NCI-H82 treated with DMSO at 0.1 percent for 48 hours (cell line): ENCODE data around the gene HSD3B7.
"Not testable (repeated sequence)": the region's sequence is repeated elsewhere in the genome, so short reads cannot be mapped to it uniquely, and the experiment has no call there.

ENCODE experiments used
- DNase-seq: peaks from one replicate; lab custom pipeline; 2025; ENCODE audit not compliant: unreplicated experiment; lab: John Stamatoyannopoulos, UW

The HSD3B7 gene

DNA sequence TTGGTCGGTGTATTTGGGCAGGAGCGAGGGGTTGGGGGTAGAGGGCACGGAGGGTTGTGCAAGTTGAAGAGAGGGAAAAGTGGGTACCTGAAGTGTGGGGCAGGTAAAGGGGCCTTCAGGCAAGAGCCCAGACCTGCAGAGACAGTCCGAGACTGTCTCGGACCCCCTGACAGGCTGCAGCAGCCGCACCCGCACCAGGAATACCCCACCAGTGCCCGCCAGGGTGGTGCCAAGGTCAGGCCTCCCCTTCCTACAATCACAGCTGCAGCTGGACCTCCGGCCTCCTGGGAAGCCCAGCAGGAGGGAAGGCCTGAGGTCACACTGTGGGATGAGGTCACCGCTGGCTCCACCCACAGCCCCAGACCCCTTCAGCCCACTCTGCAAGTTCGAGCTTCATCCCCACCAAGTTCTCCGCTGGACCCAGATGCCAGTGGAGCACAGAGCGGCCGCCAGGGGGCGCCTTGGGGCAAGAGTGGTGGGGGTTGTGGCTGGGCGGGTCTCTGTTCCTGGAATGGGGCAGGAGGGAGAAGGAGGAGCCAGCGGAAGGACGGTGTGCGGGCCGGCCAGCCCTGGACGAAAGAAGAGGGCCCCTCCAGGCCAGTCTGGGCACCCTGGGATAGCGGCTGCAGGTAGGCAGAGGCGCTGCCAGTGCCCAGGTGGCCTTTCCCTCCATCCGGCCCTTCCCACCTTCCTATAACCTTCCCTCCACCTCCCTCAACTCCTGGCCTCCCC, at the start of gene HSD3B7:
HSD3B7 (plus strand) TSS at position 539 of the 732 bp plus-strand sequence. CDS start 452 bp downstream, outside the sequence.
- peak; percentile 43 for DNase-seq

DNA sequence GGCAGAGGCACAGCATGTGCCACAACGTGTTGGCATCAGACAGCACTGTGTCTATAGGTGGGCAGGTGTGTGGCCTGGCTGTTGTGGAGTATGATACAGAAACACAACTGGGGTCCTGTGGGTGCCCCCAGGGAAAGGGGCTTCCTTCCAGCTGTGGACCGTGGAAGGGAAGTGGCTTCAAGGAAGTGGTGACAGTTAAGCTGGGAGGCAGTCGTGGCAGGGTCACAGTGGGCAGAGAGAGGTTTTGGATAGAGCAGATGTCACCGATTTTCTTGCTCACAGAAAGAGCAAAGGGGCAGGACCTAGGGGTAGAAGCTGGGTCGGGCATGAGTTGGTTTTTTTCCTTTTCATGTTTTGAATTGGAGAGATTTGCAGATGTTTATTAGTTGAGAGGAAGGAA, 47.3 kb upstream of the HSD3B7 start:
- no peak for DNase-seq

DNA sequence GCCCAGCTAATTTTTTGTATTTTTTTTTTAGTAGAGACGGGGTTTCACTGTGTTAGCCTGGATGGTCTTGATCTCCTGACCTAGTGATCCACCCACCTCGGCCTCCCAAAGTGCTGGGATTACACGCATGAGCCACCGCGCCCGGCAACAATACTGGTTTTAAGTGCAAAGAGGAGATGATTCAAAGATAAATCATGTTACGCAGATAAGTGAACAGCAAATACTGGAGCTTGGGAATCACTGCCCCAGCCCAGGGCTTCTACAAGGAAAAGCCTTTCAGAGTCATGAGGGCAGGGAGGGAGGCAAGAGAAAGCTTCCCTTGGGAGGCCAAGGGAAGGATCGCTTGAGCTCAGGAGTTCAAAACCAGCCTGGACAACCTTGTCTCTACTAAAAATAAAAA, 45.4 kb upstream of the HSD3B7 start:
- not testable (repeated sequence) for DNase-seq

DNA sequence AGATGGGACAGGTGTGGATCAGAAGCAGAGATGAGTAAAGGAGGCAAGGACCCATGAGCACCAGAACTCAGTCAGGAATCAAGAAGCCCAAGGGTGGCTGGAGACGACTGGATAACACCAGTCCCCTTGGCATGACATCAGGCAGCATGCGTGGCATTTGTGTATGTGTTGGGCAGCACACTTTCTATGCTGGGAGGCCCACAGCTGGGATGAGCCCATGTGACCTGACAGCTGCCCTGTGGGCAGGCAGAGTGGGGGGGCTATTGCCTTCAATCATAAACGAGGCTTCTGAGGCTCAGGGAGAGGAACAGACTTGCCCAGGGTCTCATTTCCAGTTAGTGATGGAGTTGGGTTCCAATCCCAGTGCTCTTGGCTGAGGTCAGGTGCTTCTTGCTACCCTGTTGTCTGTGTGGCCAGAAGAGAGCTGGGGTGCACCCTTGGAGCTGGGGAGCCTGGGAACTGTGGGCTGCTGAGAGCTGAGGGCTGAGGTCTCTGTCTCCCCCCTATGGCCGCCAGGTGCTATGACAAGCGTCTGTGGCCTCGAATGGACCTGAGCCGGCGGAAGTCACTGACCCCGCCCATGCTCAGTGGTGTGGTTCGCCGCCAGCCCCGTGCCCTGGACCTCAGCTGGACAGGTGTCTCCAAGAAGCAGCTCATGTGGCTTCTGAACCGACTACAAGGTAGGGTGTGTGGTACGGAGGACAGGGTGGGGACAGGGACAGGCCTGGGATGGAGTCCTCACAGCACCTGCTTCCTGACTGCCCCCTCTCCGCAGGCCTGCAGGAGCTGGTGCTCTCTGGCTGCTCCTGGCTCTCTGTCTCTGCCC, 43.2 kb upstream of the HSD3B7 start:
- DNase-seq = peak; percentile 27

DNA sequence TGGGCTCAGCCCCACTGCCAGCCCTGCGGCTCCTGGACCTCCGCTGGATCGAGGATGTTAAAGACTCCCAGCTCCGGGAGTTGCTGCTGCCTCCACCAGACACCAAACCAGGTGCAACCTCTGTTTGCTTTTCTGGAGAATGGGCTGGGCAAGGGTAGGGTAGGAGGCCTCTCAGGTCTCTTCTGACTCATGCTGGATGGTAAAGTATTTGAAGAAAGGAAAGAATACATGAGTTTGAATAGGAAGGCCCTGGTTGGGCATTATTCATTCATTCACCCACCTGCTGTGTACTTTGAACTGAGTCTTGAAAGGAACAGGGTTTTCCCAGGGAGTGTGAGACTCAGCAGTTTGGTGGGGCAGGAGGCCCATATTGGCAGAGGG, 42.6 kb upstream of the HSD3B7 start:
- DNase-seq = no peak

DNA sequence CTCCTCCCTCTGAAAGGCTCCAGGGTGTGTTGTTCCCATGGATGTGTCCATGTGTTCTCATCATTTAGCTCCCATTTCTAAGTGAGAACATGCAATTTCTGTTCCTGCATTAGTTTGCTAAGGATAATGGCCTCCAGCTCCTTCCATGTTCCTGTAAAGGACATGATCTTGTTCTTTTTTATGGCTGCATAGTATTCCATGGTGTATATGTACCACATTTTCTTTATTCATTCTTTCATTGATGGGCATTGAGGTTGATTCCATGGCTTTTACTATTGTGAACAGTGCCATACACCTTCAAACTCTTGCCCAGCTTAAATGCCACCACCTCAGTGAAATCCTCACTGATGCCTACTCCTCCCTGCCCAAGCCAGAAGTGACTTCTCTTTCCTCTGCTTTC, 40.7 kb upstream of the HSD3B7 start:
- no peak for DNase-seq

DNA sequence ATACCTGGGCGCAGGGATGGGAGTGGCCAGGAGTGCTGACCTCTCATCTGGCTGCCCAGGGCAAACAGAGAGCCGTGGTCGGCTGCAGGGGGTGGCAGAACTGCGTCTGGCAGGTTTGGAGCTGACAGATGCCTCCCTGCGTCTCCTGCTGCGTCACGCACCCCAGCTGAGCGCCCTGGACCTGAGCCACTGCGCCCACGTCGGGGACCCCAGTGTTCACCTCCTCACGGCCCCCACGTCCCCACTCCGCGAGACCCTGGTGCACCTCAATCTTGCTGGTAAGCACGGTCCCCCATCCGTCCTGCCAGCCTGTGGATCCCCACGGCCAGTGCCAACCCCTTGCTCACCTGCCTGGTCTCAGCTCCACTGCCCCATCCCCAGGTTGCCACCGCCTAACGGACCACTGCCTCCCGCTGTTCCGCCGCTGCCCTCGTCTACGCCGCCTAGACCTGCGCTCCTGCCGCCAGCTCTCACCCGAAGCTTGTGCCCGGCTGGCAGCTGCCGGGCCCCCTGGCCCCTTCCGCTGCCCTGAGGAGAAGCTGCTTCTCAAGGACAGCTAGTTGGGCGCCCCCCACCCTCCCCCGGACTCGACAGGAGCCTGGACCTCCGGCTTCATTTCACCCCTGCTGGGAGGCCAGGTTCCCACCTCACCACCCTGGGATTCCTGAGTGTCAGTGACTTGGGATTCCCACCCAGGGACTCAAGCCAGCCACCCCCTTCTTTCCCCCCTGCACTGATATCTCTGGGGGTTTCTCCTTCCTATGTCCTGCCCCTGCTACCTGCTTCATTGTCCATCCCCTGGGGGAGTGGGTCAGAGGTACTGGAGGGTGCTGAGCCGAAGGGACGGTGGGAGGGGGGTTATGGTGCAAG, 38.1 kb upstream of the HSD3B7 start:
- DNase-seq = no peak

DNA sequence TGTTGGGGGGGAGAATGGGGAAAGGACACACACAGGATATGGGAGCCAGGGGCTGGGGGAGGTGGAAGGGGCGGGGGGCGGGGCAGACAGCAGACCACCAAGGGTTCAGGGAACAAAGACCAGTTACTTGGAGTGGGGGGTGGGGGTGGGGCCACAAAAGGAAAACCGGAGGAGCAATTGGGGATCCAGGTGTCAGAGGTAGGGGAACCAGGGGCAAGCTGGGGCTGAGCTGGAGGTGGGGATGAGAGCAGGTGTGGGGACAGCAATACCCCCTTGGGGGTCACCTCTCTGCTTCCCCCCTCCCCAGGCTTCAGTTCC, 37.5 kb upstream of the HSD3B7 start:
- no peak for DNase-seq

DNA sequence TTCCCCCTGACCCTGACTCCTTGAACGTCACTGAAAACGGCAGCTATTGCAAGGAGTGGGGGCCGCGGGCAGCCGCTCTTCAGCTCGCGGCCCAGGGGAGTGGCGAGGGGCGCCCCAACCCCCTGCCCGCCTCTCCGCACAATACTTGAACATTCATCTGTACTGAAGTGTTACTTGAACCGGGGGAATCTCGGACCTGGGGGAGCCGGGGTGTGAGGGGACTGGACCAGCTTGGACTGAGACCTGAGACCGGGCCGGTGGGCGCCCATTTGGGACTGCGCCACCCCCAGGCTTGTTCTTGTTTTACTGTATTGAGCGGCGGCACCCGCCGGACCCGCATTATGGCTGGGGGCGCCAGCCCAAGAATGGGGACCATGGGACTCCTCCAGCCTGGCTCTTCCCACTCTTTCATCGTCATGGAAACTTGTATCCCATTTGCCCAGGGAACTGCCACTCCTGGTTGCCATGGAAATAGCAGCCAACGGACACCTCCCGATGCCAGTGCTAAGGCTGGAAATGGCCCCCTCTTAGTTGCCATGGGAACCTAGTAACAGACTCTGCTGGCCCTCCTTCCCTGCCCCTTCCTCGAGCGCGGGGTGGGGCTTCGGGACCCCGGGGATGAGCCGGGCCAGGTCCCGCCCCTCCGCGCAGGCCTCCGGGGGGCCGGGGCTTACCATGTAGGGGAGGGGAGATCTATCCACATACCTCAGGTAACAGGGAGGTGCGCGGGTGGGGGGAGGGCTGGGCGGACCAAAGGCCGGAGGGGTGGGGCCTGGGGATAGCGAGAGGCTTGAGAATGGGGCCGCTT, 36.9 kb upstream of the HSD3B7 start:
- DNase-seq = peak; percentile 31

DNA sequence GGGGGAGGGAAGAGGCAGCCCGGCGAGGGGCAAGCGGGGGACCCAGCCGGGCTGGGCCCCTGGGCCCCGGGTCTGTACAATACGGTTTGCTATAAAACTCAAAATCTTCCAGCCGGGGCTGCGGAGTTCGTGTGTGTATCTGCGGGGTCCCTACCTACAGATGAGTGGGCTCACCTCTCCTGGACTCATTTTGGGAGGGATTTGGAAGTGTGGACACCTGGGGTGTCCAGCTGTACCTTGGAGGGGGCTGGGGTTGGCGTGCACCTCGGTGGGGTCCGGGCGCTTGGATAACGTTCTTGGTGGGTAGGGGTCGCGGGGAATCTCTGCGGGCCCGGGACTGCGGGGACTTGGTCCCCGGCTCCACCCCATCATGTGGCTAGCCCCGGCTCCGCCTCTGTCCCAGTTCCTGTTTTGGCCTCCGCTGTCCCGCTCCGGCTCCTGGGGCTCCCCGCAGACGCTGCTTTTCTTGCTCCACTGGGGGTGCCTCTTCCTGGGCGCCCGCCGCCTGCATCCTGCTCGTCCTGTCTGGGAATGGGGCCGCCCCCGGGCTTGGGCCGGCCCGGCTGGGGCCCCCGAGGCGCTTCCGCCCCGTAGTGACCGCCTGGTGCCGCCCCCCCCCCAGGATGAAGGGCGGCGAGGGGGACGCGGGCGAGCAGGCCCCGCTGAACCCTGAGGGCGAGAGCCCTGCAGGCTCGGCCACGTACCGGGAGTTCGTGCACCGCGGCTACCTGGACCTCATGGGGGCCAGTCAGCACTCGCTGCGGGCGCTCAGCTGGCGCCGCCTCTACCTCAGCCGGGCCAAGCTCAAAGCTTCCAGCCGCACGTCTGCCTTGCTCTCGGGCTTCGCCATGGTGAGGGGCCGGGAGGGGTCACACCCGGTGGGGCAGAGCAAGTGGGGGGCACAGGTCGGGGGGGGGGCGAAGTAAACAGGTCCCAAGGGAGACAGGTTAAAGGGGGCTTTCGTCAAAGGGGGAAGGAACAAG, 36.0 kb upstream of the HSD3B7 start, which contains the start of gene ORAI3:
ORAI3 (plus strand) TSS at position 402 of the 983 bp plus-strand sequence; CDS start at position 624, 222 bp downstream.
- no peak for DNase-seq

DNA sequence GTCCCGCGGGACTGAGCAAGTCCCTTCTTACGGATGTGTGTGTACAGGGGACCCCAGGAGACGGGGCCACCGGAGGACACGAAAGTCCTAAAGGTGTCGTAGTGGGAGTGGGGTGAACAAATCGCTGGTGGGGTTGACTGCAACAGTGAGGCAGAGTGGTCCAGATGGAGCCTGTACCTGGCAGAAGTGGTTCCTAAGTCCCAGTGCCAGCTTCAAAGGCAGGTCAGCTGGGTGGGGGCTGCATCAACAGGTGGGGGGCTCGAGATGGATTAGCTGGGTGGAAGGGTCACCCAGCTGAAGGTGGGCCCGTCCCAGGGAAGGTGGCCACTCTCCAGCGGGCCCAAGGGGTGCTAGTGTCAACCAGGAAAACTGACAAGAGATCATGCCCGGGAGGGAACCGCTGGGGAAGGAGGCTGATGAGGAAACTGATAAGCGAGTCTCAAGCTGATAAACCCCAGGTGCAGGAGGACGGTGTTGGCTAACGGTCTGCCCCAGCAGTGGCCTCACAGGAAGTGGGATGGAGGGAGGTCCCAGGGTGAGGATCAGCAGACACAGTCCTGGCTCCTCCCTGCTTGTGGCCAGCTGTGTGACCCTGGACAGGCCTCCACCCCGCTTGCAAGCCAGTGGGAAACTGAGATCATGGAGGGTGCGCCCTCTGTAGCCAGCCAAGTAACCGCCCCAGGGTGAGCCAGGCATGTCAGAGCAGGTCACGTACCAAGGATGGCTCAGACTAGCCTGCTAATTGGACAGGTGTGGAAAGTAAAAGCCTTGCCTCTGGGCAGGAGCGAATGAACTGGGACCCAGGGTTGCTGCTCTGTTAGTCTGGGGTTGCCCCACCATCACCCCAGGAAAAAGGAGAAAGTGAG, 35.1 kb upstream of the HSD3B7 start:
- no peak for DNase-seq

DNA sequence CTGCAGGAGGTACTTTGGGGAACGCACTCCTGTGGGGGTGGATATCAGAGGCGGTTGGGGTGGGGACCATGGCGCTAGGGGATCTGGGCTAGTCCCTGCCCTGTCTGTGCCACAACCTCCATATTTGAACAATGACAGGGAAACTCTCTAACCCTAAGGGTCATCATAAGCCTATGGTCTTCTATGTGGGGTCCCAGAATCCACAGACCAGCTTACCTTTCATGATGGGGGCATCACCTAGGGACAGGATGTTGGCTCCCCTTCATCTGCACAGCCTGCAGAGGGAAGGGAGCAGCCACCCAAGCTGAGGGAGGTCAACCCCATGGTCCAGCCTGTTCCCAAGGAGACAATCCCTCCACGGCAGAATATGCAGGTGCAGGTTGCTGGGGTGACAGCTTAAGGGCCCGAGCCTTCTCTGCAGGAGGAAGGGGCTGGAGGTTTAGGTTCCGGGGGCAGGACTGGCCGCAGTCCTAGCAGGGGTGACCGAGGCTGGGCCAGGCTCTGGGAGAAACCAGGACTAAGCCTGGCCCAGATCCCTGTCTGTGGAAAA, 34.4 kb upstream of the HSD3B7 start:
- no peak for DNase-seq

DNA sequence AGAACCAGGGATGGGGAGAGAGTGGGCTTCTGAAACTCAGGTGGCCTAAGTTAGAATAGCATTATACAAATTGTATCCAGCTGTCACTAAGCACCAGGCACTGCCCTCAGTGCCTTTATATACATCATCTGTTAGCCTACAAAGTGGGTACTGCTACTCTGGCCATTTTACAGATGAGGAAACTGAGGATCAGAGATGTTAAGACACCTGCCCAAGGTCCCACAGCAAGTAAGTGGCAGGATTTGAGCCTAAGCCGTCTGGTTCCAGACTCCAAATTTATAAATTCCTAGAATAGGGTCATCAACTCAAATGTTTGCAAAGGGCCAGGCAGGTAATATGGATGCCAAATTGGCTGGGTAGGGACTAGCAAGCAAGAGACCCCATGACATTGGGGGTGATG, 33.8 kb upstream of the HSD3B7 start:
- DNase-seq = no peak

DNA sequence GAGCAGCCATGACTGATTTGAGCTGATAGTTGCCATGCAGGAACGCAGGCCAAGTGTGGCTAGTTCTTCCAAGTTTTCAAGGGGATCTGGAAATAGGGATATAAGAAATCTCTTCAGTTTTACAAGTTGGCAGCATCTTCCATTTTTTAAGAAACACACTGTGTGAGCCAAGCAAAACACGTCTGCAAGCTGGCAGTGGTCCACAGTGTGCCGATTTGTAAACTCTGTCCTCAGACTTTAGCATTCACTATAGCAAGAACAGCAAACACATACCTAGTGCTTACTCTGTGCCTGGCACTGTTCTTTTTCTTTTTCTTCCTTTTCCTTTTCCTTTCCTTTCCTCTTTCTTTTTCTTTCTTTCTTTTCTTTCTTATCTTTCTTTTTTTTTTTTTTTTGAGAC, 33.3 kb upstream of the HSD3B7 start:
- no peak for DNase-seq

DNA sequence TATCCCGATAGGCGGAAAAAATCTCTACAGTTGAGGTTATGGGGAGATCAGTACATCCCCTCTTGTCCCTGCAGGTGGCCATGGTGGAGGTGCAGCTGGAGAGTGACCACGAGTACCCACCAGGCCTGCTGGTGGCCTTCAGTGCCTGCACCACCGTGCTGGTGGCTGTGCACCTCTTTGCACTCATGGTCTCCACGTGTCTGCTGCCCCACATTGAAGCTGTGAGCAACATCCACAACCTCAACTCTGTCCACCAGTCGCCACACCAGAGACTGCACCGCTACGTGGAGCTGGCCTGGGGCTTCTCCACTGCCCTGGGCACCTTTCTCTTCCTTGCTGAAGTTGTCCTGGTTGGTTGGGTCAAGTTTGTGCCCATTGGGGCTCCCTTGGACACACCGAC, 31.9 kb upstream of the HSD3B7 start:
- no peak for DNase-seq

DNA sequence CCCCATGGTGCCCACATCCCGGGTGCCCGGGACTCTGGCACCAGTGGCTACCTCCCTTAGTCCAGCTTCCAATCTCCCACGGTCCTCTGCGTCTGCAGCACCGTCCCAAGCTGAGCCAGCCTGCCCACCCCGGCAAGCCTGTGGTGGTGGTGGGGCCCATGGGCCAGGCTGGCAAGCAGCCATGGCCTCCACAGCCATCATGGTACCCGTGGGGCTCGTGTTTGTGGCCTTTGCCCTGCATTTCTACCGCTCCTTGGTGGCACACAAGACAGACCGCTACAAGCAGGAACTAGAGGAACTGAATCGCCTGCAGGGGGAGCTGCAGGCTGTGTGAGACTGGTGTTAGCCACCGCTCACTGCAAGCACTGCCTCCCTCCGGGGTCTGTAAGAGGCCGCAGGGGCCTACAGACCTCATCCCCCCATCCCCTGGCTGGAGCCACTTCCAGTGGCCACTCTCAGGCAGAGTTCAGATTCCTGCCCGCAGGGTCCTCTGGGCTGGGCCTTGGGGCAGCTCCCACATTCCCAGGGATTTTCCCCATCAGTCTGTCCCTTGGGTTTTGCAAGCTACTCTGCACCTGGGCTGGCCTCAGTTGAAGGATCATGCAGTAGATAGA, 31.4 kb upstream of the HSD3B7 start:
- DNase-seq = peak; percentile 49

DNA sequence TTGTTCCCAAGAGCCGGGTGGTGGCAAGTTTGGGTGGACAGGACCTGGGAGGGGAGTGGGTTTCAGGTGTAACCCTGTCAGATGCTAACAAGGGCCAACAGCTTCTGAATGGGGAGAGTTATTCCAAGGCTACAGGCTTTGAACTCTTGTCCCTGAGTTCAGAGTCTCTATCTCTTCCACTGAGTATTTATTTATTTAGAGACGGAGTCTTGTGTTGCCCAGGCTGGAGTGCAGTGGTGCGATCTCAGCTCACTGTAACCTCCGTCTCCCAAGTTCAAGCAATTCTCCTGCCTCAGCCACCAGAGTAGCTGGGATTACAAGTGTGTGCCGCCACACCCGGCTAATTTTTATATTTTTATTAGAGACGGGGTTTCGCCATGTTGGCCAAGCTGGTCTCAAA, 30.0 kb upstream of the HSD3B7 start:
- no peak for DNase-seq
